ENCODE measurements around the gene UFD1. TPM values are rescaled to one million over a fixed set of nuclear protein-coding genes. Genes with fewer than 3 reads are reported as not detected.

The UFD1 gene
- total and polyA plus RNA-seq, 9 of the 15 experiments (the other 6 are each of a cell fraction or from before 2014, with no cell fraction given), result 238 to 645 (median 363) TPM

- TF ChIP-seq CHD7 (IDR thresholded peaks at IDR 0.05; ENCODE audit: low read depth, low read length) (no peak), NR2C2 (CRISPR knock-in tag; IDR thresholded peaks at IDR 0.05) (no peak), NR2C2 (tag; IDR thresholded peaks at IDR 0.05) (no peak), ZFPM2 (CRISPR knock-in tag; IDR thresholded peaks at IDR 0.05) (no peak; the same call in 1 of the 2 replicates), SMARCA5 (IDR thresholded peaks at IDR 0.05) (no peak), ZC3H11A (IDR thresholded peaks at IDR 0.05; ENCODE audit: low read depth, low read length) (peak; percentile 24; the same call in 1 of the 2 replicates), CSDE1 (IDR thresholded peaks at IDR 0.05) (no peak), SMAD1 (IDR thresholded peaks at IDR 0.05; ENCODE audit: low read depth, low read length, partially characterized antibody) (no peak), ZNF133 (CRISPR knock-in tag; IDR thresholded peaks at IDR 0.05) (no peak; the same call in 1 of the 2 replicates)
Measured at GRCh38 chr22:19478901-19479354, at the start of gene UFD1 (continued).
